ENCODE measurements around the gene GAGE10. TPM values are rescaled to one million over a fixed set of nuclear protein-coding genes. Genes with fewer than 3 reads are reported as not detected.
A peak's percentile ranks its signal among the peaks of the same experiment; 100 is the strongest.

GAGE10 gene
- total RNA-seq, 1 experiment from 2014 or later = not detected

DNA sequence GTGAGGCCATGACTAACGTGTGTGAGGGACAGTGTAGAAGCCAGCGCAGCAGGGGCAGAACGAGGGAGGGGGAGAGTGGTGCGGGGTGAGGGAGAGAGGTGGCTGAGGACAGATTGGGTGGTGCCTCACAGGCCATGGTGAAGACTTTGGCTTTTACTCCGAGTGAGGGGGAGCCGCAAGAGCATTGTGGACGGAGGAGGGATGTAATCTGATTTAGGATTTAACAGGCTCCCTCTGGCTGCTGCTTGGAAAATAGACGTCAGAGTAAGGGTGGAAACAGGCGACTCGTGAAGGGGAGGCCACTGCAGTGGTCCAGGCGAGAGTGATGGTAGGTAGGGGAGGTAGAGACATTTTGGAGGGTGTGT, 20.8 kb upstream of the GAGE10 start:
- Histone ChIP-seq H3K4me3 (ENCODE audit: low read length) (no peak overlapping the region), H3K36me3 (ENCODE audit: insufficient read depth, low read length) (no peaks in the 10 kb centered on the region), H3K4me2 (ENCODE audit: low read depth, low read length, poor library complexity, severe bottlenecking) (no peak overlapping the region), H3K4me1 (ENCODE audit: low read length) (no peaks in the 10 kb centered on the region), H3K9ac (ENCODE audit: low read length) (no peak overlapping the region), H3K79me2 (ENCODE audit: low read length) (no peaks in the 10 kb centered on the region), H3K27me3 (ENCODE audit: low read length) (no peaks in the 10 kb centered on the region), H4K20me1 (ENCODE audit: insufficient read depth, low read depth, low read length) (no peaks in the 10 kb centered on the region), H2AFZ (ENCODE audit: low read length) (no peak overlapping the region), H3K9me2 (replicated peaks; ENCODE audit: insufficient read depth, low read length) (no peaks in the 10 kb centered on the region), H3K27ac (ENCODE audit: low read length) (no peak overlapping the region), H3K9me3 (ENCODE audit: low read length) (no peaks in the 10 kb centered on the region)
- no peak for DNase-seq

DNA sequence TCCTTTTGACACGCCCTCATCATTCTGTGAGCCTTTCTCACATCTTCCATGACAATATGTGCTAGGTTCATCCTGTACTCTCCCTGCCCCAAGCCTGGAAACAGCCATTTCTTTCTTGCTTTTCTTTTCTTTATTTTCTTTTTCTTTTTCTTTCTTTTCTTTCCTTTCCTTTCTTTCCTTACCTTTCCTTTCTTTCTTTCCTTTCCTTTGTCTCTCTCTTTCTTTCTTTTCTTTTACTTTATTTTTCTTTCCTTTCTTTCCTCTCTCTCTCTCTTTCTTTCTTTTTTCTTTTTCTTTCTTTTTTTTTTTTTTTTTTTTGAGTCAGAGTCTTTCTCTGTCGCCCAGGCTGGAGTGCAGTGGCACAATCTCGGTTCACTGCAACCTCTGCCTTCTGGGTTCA, 19.2 kb upstream of the GAGE10 start:
- Histone ChIP-seq H4K20me1 (ENCODE audit: insufficient read depth, low read depth, low read length) (no peaks in the 10 kb centered on the region), H2AFZ (ENCODE audit: low read length) (no peak overlapping the region), H3K4me2 (ENCODE audit: low read depth, low read length, poor library complexity, severe bottlenecking) (no peak overlapping the region), H3K9me3 (ENCODE audit: low read length) (no peaks in the 10 kb centered on the region), H3K36me3 (ENCODE audit: insufficient read depth, low read length) (no peaks in the 10 kb centered on the region), H3K27ac (ENCODE audit: low read length) (no peak overlapping the region), H3K27me3 (ENCODE audit: low read length) (no peaks in the 10 kb centered on the region), H3K79me2 (ENCODE audit: low read length) (no peaks in the 10 kb centered on the region), H3K4me3 (ENCODE audit: low read length) (no peak overlapping the region), H3K9ac (ENCODE audit: low read length) (no peak overlapping the region), H3K9me2 (replicated peaks; ENCODE audit: insufficient read depth, low read length) (no peaks in the 10 kb centered on the region), H3K4me1 (ENCODE audit: low read length) (no peaks in the 10 kb centered on the region)
- DNase-seq = no peak

DNA sequence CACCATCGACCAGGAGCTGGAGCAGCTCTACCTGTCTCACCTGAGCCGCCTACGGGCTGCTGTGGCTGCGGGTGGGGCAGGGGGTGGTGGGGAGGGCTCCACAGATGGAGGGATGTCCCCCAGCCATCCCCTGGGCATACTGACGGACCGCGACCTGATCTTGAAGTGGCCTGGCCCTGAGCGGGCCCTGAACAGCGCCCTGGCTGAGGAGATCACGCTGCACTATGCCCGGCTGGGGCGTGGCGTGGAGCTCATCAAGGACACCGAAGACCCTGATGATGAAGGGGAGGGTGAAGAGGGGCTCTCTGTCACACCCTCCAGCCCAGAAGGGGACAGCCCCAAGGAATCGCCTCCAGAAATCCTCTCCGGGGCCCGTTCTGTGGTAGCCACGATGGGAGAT, 17.3 kb upstream of the GAGE10 start:
- Histone ChIP-seq H3K9me3 (ENCODE audit: low read length) (no peaks in the 10 kb centered on the region), H3K79me2 (ENCODE audit: low read length) (no peaks in the 10 kb centered on the region), H4K20me1 (ENCODE audit: insufficient read depth, low read depth, low read length) (no peaks in the 10 kb centered on the region), H3K4me1 (ENCODE audit: low read length) (no peaks in the 10 kb centered on the region), H3K9me2 (replicated peaks; ENCODE audit: insufficient read depth, low read length) (no peaks in the 10 kb centered on the region), H3K4me3 (ENCODE audit: low read length) (no peak overlapping the region), H3K36me3 (ENCODE audit: insufficient read depth, low read length) (no peaks in the 10 kb centered on the region), H3K27me3 (ENCODE audit: low read length) (no peaks in the 10 kb centered on the region), H3K9ac (ENCODE audit: low read length) (no peak overlapping the region), H2AFZ (ENCODE audit: low read length) (no peak overlapping the region), H3K27ac (ENCODE audit: low read length) (no peak overlapping the region), H3K4me2 (ENCODE audit: low read depth, low read length, poor library complexity, severe bottlenecking) (no peak overlapping the region)
- no peak for DNase-seq

DNA sequence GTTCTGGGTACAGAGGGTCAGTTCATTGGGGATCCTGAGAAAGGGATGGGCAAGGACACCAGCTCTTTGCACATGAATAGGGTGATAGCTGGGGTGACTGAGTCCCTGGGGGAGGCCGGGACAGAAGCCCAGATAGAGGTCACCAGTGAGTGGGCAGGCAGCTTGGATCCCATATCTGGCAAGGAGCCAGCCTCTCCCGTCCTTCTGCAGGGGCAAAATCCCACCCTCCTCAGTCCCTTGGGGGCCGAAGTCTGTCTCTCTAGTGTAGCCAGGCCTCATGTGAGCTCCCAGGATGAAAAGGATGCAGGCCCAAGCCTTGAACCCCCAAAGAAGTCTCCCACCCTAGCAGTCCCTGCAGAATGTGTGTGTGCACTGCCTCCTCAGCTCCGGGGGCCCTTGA, 16.9 kb upstream of the GAGE10 start:
- no peaks in the 10 kb centered on the region for H3K9me3 ChIP-seq (ENCODE audit: low read length)
- no peaks in the 10 kb centered on the region for H3K79me2 ChIP-seq (ENCODE audit: low read length)
- H3K4me3 ChIP-seq (ENCODE audit: low read length) = no peak overlapping the region
- H3K4me2 ChIP-seq (ENCODE audit: low read depth, low read length, poor library complexity, severe bottlenecking) = no peak overlapping the region
- no peak overlapping the region for H3K9ac ChIP-seq (ENCODE audit: low read length)
- H3K4me1 ChIP-seq (ENCODE audit: low read length) = no peaks in the 10 kb centered on the region
- H3K36me3 ChIP-seq (ENCODE audit: insufficient read depth, low read length) = no peaks in the 10 kb centered on the region
- H2AFZ ChIP-seq (ENCODE audit: low read length) = no peak overlapping the region
- no peaks in the 10 kb centered on the region for H4K20me1 ChIP-seq (ENCODE audit: insufficient read depth, low read depth, low read length)
- H3K9me2 ChIP-seq (replicated peaks; ENCODE audit: insufficient read depth, low read length) = no peaks in the 10 kb centered on the region
- no peaks in the 10 kb centered on the region for H3K27me3 ChIP-seq (ENCODE audit: low read length)
- no peak overlapping the region for H3K27ac ChIP-seq (ENCODE audit: low read length)
- DNase-seq = no peak

DNA sequence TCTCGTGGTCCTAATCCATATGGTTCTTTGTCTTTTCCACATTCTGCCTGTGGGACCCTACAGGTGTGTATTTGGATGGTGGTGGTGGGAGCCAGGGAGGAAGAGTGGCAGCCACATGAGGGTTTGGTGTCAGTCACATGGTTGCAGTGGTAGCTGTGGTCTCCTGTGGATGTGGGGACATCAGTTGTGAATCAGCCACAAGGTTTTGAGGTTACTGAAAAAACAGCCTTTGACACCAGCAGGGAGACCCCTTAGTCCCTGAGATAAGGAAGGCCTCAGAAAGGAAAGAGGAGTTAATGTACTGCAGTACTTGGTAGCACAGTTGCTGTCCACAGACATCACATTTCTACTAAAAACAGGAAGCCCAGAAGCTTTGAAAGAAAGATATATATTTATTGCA, 15.8 kb upstream of the GAGE10 start:
- Histone ChIP-seq H3K9me2 (replicated peaks; ENCODE audit: insufficient read depth, low read length) (no peaks in the 10 kb centered on the region), H3K27ac (ENCODE audit: low read length) (no peak overlapping the region), H2AFZ (ENCODE audit: low read length) (no peak overlapping the region), H3K9ac (ENCODE audit: low read length) (no peak overlapping the region), H3K36me3 (ENCODE audit: insufficient read depth, low read length) (no peaks in the 10 kb centered on the region), H3K4me1 (ENCODE audit: low read length) (no peaks in the 10 kb centered on the region), H3K27me3 (ENCODE audit: low read length) (no peaks in the 10 kb centered on the region), H3K79me2 (ENCODE audit: low read length) (no peaks in the 10 kb centered on the region), H3K4me3 (ENCODE audit: low read length) (no peak overlapping the region), H4K20me1 (ENCODE audit: insufficient read depth, low read depth, low read length) (no peaks in the 10 kb centered on the region), H3K9me3 (ENCODE audit: low read length) (no peaks in the 10 kb centered on the region), H3K4me2 (ENCODE audit: low read depth, low read length, poor library complexity, severe bottlenecking) (no peak overlapping the region)
- no peak for DNase-seq

DNA sequence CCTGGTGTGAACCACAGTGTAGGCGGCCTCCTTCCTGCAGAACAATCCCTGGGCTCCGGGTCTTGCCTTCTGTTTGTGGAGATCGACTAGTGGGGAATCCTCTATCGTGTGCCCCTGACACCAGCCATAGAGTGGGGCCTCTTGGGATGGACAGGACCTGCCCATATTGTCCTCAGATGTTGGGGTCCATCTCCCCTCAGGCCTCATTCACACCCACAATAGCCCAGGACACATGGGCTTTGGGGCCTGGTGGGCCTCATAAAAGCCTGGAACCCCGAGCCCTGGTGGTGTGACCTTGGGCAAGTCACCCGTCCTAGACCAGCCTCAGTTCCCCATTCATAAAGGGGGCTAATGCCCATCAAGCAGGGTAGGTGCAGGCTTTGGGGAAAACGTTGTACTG, 13.2 kb upstream of the GAGE10 start:
- no peak overlapping the region for H2AFZ ChIP-seq (ENCODE audit: low read length)
- no peaks in the 10 kb centered on the region for H3K9me2 ChIP-seq (replicated peaks; ENCODE audit: insufficient read depth, low read length)
- no peaks in the 10 kb centered on the region for H4K20me1 ChIP-seq (ENCODE audit: insufficient read depth, low read depth, low read length)
- H3K9me3 ChIP-seq (ENCODE audit: low read length) = no peaks in the 10 kb centered on the region
- no peak for DNase-seq
- no peaks in the 10 kb centered on the region for H3K36me3 ChIP-seq (ENCODE audit: insufficient read depth, low read length)
- no peak overlapping the region for H3K4me3 ChIP-seq (ENCODE audit: low read length)
- no peaks in the 10 kb centered on the region for H3K27me3 ChIP-seq (ENCODE audit: low read length)
- H3K27ac ChIP-seq (ENCODE audit: low read length) = no peak overlapping the region
- H3K9ac ChIP-seq (ENCODE audit: low read length) = no peak overlapping the region
- H3K4me2 ChIP-seq (ENCODE audit: low read depth, low read length, poor library complexity, severe bottlenecking) = no peak overlapping the region
- no peaks in the 10 kb centered on the region for H3K4me1 ChIP-seq (ENCODE audit: low read length)
- H3K79me2 ChIP-seq (ENCODE audit: low read length) = no peaks in the 10 kb centered on the region

DNA sequence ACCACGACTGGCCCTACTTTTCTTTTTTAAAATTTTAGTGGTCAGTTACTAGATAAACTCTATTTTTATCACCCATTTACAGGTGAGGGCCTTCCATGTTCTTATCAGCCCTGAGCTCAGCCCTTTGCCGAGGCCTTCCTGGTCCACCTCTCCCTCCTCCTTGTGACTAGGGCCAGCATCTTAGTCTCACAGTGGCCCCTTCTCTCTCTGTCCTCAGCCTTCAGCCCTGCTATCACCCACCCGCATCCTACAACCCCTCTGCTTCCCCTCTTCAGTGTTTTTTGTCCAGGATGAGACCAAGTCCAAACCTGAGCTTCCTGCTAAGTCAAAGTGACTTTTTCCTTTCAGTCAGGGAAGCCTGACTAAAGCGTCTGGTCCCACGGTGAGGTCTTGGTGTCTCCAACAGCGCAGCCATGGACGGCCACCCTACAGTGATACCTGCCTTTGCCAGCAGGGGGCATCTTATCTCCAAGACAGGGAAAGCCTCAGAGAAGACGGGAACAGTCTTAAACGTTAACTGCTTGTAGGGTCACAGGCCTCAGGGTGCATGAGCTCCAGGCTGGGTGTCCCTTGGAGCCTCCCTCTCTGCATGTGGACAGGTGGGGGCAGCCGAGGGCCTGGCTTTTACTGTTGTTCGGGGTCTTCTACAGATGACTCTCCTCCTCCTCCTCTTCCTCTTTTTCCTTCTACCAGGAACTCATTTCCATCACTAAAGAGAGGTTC, 11.7 kb upstream of the GAGE10 start:
- Histone ChIP-seq H3K9me3 (ENCODE audit: low read length) (no peaks in the 10 kb centered on the region), H2AFZ (ENCODE audit: low read length) (no peak overlapping the region), H3K36me3 (ENCODE audit: insufficient read depth, low read length) (no peaks in the 10 kb centered on the region), H4K20me1 (ENCODE audit: insufficient read depth, low read depth, low read length) (no peaks in the 10 kb centered on the region), H3K4me2 (ENCODE audit: low read depth, low read length, poor library complexity, severe bottlenecking) (no peak overlapping the region), H3K27ac (ENCODE audit: low read length) (no peak overlapping the region), H3K79me2 (ENCODE audit: low read length) (no peaks in the 10 kb centered on the region), H3K27me3 (ENCODE audit: low read length) (no peaks in the 10 kb centered on the region), H3K9me2 (replicated peaks; ENCODE audit: insufficient read depth, low read length) (no peaks in the 10 kb centered on the region), H3K9ac (ENCODE audit: low read length) (no peak overlapping the region), H3K4me3 (ENCODE audit: low read length) (no peak overlapping the region), H3K4me1 (ENCODE audit: low read length) (no peaks in the 10 kb centered on the region)
- peak; percentile 86 for DNase-seq

DNA sequence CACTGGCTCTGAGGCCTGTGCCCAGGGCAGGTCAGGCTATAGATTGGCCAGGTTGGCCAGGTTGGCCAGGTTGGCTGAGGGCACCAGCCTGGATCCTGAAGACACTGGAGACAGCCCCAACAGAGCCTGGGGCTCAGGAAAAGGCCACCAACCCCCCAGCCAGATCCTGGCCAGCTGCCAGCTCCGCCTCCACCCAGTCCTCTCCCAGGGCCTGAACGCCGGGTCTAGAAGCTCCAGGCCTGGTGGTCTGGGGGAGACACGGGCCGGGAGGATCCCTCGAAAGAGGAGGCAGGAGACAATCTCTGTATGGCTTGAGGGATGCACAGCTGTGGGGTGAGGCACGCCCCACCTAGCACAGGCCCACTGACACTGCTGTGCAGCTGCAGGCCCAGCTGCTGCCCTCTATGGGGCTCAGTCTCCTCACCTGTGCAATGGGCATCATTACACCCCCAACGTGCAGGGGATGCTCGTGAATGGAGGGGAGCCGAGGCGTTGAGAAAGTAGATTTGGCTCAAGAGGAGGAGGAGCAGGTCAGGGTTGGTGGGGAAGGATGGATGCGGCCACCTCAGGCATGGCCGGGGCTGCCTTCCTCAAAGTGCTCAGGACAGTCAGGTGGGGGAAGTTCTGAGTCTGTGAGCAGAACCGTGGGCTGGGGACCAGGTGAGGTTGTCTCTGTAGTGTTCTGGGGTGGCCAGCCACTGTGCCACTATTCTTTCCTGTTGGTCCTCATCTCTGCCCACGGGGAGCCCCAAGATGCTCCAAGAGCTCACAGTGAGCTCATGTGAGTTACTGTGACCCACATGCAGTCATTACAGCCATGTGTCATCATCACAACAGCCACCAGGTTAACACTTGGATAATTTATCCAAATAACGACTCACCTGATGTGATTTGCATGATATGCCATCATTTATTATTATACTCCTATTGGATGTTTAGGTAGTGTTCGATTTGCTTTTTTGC, 10.8 kb upstream of the GAGE10 start:
- Histone ChIP-seq H3K9me3 (ENCODE audit: low read length) (no peaks in the 10 kb centered on the region), H2AFZ (ENCODE audit: low read length) (no peak overlapping the region), H3K79me2 (ENCODE audit: low read length) (no peaks in the 10 kb centered on the region), H3K27ac (ENCODE audit: low read length) (no peak overlapping the region), H3K4me1 (ENCODE audit: low read length) (no peaks in the 10 kb centered on the region), H3K36me3 (ENCODE audit: insufficient read depth, low read length) (no peaks in the 10 kb centered on the region), H3K4me2 (ENCODE audit: low read depth, low read length, poor library complexity, severe bottlenecking) (no peak overlapping the region), H3K4me3 (ENCODE audit: low read length) (no peak overlapping the region), H3K27me3 (ENCODE audit: low read length) (no peaks in the 10 kb centered on the region), H3K9ac (ENCODE audit: low read length) (no peak overlapping the region), H4K20me1 (ENCODE audit: insufficient read depth, low read depth, low read length) (no peaks in the 10 kb centered on the region), H3K9me2 (replicated peaks; ENCODE audit: insufficient read depth, low read length) (no peaks in the 10 kb centered on the region)
- DNase-seq = no peak
